HG03565 (cell line): ENCODE data around the gene RPS21.
A peak's percentile ranks its signal among the peaks of the same experiment; 100 is the strongest.

Source experiments
- ATAC-seq: cut with Tn5 transposase; IDR thresholded peaks from one replicate; pipeline ENCODE4 v1.9.1; 2021; ENCODE audit warnings: mild to moderate bottlenecking, moderate library complexity; ENCODE audit not compliant: unreplicated experiment

Gene RPS21

DNA sequence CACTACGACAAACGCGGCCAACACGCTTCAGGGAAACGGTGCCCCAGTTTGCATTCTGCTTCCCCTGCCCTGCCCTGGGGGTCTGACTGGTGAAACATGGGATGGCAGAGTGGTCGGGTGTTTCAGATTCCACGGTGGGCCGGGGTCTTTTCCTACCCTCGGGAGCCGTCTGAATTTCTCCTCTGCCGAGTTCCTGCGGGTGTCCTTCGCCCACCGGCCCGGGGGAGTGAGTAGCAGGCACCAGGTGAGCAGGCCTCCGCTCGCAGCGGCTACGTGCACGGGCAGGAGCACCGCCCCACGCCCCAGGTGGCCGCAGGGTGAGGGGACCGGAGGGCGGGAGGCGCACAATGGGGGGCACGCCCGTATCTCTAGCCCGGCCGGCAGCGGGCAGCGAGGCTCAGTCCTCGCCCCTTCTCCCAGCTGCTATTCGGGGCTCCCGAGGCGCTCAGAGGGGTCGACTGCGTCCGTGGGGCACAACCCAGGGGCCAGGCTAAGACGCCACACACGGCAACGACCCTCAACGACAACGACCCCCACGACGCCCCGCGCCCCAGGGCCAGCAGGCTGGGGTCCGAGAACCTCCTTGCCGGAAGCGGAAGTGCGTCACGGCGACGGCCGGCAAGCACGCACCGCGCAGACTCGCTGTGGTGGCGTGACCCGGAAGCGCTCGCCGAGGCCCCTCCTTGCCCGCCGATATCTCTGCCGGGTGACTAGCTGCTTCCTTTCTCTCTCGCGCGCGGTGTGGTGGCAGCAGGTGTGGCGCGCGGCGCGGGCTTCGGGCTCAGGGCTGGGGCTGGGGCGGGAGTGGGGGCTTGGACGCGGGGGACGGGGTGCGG, at the start of gene RPS21:
Gene RPS21, plus strand, starts transcription at position 721 of the 836 bp plus-strand sequence. CDS start 236 bp downstream, outside the sequence.
- ATAC-seq, result peak; percentile 64

GRCh38 chr20:62337558-62338293, 49.2 kb upstream of the RPS21 start:
- no peak for ATAC-seq

- no peak for ATAC-seq
Measured at GRCh38 chr20:62338294-62338620, 48.6 kb upstream of the RPS21 start.

DNA sequence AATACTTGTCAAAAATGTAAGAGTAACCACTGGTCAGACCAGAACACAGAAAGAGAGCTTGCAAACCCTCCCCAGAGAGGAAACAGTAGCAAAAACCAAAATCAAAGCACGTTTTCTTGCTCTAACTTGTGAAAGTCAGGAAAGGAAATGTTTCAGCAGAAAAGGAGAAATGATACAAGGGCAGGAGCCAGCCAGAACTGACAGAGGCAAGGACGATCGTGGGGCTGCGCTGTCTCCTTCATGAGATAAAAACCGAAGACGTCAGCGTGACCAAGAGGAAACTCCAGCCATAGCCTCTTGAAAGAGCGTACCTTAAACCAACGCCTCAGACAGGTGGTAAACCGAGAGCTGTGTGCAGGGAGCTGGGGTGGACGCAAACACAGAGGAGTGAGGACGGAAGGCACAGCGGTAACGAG, 47.2 kb upstream of the RPS21 start:
- ATAC-seq, result peak; percentile 60

DNA sequence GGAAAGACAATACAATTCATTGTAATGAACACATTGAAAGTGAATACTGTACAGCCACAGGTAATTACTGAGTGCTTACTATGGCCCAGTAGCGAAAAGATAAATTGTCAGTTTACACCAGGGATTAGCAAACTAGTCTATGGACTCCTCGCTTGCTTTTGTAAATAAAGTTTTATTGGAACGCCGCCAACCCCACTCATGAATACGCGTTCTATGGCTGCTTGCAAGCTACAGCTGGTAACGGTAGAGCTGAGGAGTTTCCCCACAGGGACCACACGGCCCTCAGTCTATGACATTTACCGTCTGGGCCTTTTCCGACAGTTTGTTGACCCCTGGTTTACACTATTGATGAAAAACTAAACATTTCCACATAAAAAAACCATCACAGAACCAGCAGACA, 44.0 kb upstream of the RPS21 start:
- no peak for ATAC-seq

DNA sequence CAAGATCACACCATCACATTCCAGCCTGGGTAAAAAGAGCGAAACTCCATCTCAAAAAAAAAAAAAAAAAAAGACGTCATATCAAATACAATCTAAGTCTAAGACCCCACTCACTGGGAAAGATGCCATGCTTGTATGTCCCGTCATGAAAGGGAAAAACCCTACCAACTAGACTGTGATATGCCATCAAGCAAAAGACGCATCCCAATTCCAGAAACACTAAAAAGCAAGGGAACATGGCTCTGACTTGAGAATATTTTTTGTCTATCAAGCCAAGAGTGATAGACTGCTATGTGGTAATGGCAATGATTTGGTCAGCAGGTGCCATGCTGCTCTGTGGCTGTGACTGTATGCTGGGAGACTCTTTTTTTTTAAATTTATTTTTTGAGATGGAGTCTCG, 42.8 kb upstream of the RPS21 start:
- ATAC-seq, result no peak

- ATAC-seq, result no peak
Measured at GRCh38 chr20:62344782-62345181, 42.1 kb upstream of the RPS21 start.

DNA sequence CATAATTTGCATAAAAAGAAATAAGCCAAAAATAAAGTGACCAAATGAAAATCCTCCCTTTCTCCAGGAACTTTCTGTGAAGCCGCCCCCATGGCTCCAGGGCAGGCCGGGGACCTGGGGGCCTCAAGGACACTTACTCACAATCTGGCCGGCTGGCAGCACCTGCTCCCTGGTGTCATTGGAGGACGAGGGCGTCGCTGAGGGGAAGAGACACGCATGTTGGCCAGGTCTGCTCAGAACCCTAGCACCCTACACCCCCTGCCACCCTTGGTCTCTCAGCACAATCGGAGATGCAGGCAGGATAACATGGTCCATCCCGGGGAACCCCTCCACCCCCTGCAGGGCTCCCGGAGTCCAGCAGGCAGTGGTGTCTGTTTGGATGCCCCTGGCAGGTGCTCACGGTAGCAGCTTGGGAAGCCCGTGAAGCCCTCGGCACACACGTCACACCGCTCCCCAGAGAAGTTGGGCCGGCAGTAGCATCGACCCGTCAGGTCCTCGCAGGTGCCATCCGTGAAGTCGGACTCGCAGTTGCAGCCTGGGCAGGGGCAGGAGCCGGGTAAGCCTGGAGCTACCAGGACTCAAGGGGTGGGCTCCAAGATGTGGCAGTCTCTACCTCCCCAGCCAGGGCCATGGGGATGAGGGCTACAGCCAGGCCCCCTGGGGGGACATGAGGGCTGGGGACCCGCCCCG, 41.1 kb upstream of the RPS21 start:
- ATAC-seq, result no peak

DNA sequence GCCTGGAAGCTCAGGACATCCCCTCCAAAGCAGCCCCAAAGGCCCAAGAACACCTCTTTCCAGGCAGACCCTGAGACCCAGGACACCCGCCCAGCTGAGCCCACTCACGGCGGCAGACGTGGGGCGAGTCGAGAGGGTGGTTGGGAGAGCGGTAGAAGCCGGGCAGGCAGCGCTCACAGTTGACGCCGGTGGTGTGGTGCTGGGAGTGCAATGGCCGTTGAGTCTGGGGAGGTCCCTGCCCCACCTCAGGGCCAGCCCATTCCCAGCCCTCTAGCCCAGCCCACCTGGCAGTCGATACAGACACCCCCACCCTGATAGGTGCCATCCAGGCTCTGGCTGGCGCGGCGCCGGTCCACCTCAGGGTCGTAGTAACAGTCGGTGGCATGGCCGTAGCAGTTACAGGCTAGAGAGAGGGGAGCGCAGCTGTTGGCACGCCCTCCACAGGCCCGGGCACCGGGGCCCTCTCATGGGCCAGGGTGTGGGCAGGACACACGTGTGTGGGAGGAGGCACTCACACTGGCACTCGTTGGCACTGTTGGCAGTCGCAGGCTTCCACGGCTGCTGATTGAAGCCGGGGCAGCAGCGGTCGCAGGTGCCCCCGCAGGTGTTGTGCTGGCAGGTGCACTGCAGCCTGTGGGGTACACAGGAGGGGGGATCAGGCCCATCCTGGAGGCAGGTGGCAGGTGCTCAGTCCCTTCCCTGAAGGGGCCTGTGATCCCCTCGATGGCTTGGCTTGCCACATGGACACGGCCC, 40.3 kb upstream of the RPS21 start:
- ATAC-seq, result no peak

GRCh38 chr20:62347151-62347404, 39.8 kb upstream of the RPS21 start:
- ATAC-seq, result no peak

- no peak for ATAC-seq
Measured at GRCh38 chr20:62347445-62347844, 39.5 kb upstream of the RPS21 start.

GRCh38 chr20:62348604-62349003, 38.3 kb upstream of the RPS21 start:
- ATAC-seq, result no peak

DNA sequence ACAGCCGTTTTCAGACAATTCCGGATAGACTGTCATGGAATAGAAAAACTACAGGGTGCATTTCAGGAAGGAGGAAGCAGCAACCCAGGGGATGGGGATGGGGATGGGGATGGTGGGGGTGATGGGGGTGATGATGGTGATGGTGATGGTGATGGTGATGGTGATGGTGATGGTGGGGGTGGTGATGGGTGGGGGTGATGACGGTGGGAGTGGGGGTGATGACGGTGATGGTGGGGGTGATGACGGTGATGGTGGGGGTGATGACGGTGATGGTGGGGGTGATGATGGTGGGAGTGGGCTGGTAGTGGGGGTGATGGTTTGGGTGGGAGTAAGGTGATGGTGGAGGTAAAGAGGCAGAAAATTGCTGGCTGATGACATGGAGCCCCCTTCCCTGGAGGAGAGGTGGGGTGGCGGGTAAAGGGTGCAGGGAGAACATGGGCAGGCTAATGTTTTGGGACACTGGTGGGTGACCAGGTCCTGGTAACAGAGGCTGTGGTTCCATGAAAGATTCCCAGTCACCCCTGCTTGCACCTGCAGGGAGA, 37.3 kb upstream of the RPS21 start:
- no peak for ATAC-seq

GRCh38 chr20:62350098-62350628, 36.7 kb upstream of the RPS21 start:
- ATAC-seq, result no peak

DNA sequence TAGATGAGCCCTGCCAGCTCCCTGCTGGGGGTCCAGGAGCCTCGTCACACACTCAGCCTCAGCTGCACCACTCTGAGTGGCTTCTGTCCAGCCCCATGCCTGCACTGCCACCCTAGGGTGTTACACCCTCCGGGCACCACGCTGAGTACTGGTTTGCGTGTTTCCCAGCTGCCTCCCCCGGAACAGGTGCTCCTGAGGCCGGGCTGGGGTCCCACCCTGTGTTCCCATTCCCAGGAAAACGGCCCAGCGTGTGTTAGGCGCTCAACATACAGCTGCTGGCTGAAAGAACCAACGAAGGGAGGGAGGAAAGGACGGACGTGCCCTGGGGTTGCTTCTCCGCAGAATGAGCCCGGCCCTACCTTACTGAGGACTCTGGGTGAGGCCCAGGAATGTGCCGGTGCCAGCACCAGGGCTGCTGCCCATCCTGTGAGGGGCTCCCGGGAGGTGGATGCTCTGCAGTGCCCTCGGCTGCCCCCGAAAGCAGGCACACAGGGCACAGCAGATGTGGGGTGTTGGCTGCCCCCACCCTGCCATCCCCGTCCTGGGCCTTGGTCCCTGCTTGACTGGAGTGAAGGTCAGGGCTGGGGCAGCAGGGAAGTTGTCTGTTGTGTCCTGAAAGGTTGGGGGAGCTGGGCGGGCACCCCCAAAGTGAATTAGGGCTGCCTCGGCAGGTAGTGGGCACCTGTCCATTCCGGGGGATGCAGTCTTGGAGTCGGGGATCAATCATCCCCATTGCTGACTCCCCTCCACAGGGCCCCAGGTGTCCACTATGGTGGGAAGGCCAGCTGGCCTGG, 36.1 kb upstream of the RPS21 start:
- ATAC-seq, result no peak

DNA sequence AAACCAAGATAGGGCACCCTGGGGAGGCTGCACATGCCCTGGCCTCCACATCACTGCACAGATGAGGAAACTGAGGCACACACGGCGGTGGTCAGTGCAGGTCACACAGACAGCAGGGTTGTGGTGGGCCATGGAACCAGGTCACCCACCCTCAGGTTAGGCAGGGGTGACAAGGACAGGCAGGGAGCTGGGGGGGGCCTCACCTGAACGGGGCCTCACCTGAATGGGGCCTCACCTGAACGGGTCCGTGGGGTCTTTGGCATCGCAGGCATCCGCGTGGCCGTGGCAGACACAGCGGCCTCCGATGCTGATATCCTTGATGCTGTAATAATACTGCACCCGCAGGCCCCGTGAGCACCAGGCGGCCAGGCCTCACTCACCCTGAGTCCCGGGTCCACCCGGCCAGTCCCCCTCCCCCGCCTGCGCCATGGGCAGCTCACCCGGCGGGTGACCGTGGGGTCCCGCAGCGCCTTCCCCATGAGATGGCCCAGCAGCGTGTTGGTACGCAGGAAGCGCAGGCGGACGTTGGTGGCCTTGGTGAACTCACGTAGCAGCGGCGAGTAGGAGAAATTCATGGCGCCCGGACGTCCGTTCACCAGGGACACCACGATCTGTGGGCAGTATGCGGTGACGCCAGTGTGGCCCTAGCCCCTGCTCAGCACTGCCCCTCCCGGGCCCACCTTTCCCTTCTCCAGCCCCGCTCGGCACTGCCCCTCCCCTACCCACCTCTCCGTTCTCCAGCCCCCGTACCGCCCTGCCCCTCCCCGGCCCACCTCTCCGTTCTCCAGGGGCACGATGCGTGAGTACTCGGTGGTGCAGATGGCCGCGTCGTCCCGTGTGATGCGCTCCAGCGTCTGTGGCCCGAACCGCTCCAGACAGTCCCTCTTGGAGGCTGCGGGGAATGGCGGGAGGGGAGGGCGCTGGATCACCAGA, 35.2 kb upstream of the RPS21 start:
- ATAC-seq, result no peak

DNA sequence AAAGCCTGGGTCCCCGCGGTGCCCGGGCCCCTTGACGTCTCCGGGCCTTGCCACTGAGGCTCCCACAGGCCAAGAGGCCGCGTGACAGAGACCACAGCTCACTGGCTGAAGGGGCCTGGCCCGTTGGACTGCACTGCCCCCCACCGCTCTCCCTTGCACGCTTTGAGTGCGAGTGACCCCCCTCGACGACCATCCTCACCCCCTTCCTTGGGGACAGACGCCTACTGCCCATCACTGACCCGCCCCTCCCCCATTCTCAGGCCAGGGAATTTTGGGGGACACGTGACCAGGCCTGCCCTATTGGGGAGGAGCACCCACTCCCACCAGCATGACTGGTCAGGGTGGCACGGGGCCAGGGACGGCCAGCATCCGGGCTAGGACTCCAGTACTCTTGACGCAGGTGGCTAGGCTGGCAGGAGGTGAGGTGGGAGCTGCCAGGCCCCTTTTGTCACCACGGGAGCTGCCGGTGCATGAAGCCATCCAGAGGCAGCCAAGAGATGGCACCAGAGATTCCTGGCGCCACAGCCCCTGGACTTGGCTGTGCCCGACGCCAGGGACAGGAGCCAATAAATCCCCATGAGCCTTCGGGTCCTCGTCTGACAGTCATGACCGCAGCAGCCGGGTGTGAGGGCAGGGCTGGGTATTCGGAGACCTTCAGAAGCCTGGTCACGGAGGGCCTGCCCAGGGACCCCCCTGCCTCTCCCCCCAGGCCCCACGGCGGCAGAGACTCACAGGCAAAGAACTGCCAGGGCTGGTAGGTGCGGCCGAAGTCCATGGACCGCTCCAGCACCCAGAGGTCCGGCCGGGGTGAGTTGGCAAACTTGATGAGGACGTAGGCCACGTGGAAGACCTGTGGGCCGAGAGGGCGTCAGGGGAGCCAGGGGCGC, 34.3 kb upstream of the RPS21 start:
- no peak for ATAC-seq
